ENCODE measurements around the gene RASL10A.

Gene RASL10A

GRCh38 chr22:29339381-29340235, 24.1 kb upstream of the RASL10A start:
- DNase-seq (ENCODE audit: low read depth), result no peak

GRCh38 chr22:29338398-29338797, 22.9 kb upstream of the RASL10A start:
- no peak for DNase-seq (ENCODE audit: low read depth)

GRCh38 chr22:29337631-29338284, 22.3 kb upstream of the RASL10A start:
- no peak for DNase-seq (ENCODE audit: low read depth)

- DNase-seq (ENCODE audit: low read depth), result no peak
Measured at GRCh38 chr22:29336751-29337490, 21.4 kb upstream of the RASL10A start.

- DNase-seq (ENCODE audit: low read depth), result no peak
Measured at GRCh38 chr22:29335656-29336055, 20.2 kb upstream of the RASL10A start.

GRCh38 chr22:29334696-29335344, 19.3 kb upstream of the RASL10A start:
- no peak for DNase-seq (ENCODE audit: low read depth)

GRCh38 chr22:29334148-29334547, 18.7 kb upstream of the RASL10A start:
- DNase-seq (ENCODE audit: low read depth), result no peak

- no peak for DNase-seq (ENCODE audit: low read depth)
Measured at GRCh38 chr22:29332886-29333496, 17.5 kb upstream of the RASL10A start.

- DNase-seq (ENCODE audit: low read depth), result no peak
Measured at GRCh38 chr22:29331658-29332300, 16.3 kb upstream of the RASL10A start.

- no peak for DNase-seq (ENCODE audit: low read depth)
Measured at GRCh38 chr22:29331213-29331612, 15.7 kb upstream of the RASL10A start.

GRCh38 chr22:29330753-29331152, 15.3 kb upstream of the RASL10A start:
- DNase-seq (ENCODE audit: low read depth), result no peak

- no peak for DNase-seq (ENCODE audit: low read depth)
Measured at GRCh38 chr22:29330291-29330690, 14.8 kb upstream of the RASL10A start.

- no peak for DNase-seq (ENCODE audit: low read depth)
Measured at GRCh38 chr22:29329581-29329980, 14.1 kb upstream of the RASL10A start.

GRCh38 chr22:29328566-29329500, 13.3 kb upstream of the RASL10A start:
- no peak for DNase-seq (ENCODE audit: low read depth)

- DNase-seq (ENCODE audit: low read depth), result no peak
Measured at GRCh38 chr22:29328055-29328454, 12.6 kb upstream of the RASL10A start.

GRCh38 chr22:29327089-29327764, 11.7 kb upstream of the RASL10A start:
- DNase-seq (ENCODE audit: low read depth), result no peak

- DNase-seq (ENCODE audit: low read depth), result no peak
Measured at GRCh38 chr22:29326481-29326880, 11.0 kb upstream of the RASL10A start.

- DNase-seq (ENCODE audit: low read depth), result no peak
Measured at GRCh38 chr22:29325785-29326315, 10.4 kb upstream of the RASL10A start.

GRCh38 chr22:29325356-29325755, 9.9 kb upstream of the RASL10A start:
- DNase-seq (ENCODE audit: low read depth), result no peak

All from T follicular helper cell (primary cell).